Type B pancreatic cell (in vitro differentiated cells): ENCODE data around the gene PLEKHA1. TPM values are rescaled to one million over a fixed set of nuclear protein-coding genes. Genes with fewer than 3 reads are reported as not detected.

ENCODE experiments used
- DNase-seq: peaks from one replicate; pipeline ENCODE4 v3.0.0; 2021; ENCODE audit warnings: mixed read lengths; ENCODE audit not compliant: unreplicated experiment; ENCODE audit errors: extremely low spot score
- H3K27ac Mint-ChIP-seq: 2 replicates; pipeline ENCODE4 v1.8.0; 2021; ENCODE audit warnings: mild to moderate bottlenecking, mixed read lengths
- H3K27me3 Mint-ChIP-seq: 2 replicates; pipeline ENCODE4 v1.8.0; 2021; ENCODE audit warnings: mixed read lengths
- H3K36me3 Mint-ChIP-seq: 2 replicates; pipeline ENCODE4 v1.8.0; 2021; ENCODE audit warnings: mixed read lengths
- H3K4me1 Mint-ChIP-seq: one replicate; pipeline ENCODE4 v1.8.0; 2021; ENCODE audit warnings: mixed read lengths; ENCODE audit not compliant: unreplicated experiment
- H3K4me3 Mint-ChIP-seq: 2 replicates; pipeline ENCODE4 v1.8.0; 2021; ENCODE audit warnings: mild to moderate bottlenecking, mixed read lengths
- H3K9me3 Mint-ChIP-seq: 2 replicates; pipeline ENCODE4 v1.8.0; 2021; ENCODE audit warnings: mixed read lengths
- CTCF ChIP-seq: fragments of 200-600 bp; sonication (generic); conservative IDR thresholded peaks from 2 replicates; pipeline ENCODE4 v1.5.0; 2021; ENCODE audit warnings: antibody characterized with exemption, mild to moderate bottlenecking
- total RNA-seq: library from RNA; stranded (reverse); gene quantifications from 2 replicates; pipeline ENCODE4 v1.2.1, GENCODE V29; 2021; ENCODE audit warnings: low replicate concordance

PLEKHA1 gene
- total RNA-seq, 1 donor from 2014 or later, result 38.2 TPM

GRCh38 chr10:122354383-122354782 is 20.1 kb upstream of the PLEKHA1 start:
- no peak for TF ChIP-seq CTCF
- no peak overlapping the region for H3K27ac Mint-ChIP-seq
- no peak overlapping the region for H3K4me3 Mint-ChIP-seq
- H3K4me1 Mint-ChIP-seq, result peaks cover 9% of the 10 kb centered on the region
- no peaks in the 10 kb centered on the region for H3K36me3 Mint-ChIP-seq
- H3K9me3 Mint-ChIP-seq, result peaks cover 9% of the 10 kb centered on the region
- H3K27me3 Mint-ChIP-seq, result peaks cover 5% of the 10 kb centered on the region
- no peak for DNase-seq

GRCh38 chr10:122357685-122358084 is 16.8 kb upstream of the PLEKHA1 start:
- no peak for TF ChIP-seq CTCF
- Mint-ChIP-seq H3K36me3 (no peaks in the 10 kb centered on the region), H3K4me3 (no peak overlapping the region), H3K9me3 (peaks cover 9% of the 10 kb centered on the region), H3K27me3 (peaks cover 5% of the 10 kb centered on the region), H3K27ac (no peak overlapping the region), H3K4me1 (peaks cover 8% of the 10 kb centered on the region)
- DNase-seq, result peak; percentile 60

GRCh38 chr10:122359621-122360020 is 14.9 kb upstream of the PLEKHA1 start:
- H3K4me1 Mint-ChIP-seq, result peaks cover 8% of the 10 kb centered on the region
- no peak for TF ChIP-seq CTCF
- H3K27ac Mint-ChIP-seq, result no peak overlapping the region
- no peak overlapping the region for H3K4me3 Mint-ChIP-seq
- H3K27me3 Mint-ChIP-seq, result peaks cover 3% of the 10 kb centered on the region
- no peak for DNase-seq
- H3K9me3 Mint-ChIP-seq, result peaks cover 9% of the 10 kb centered on the region
- no peaks in the 10 kb centered on the region for H3K36me3 Mint-ChIP-seq

GRCh38 chr10:122361046-122361445 is 13.5 kb upstream of the PLEKHA1 start:
- no peaks in the 10 kb centered on the region for H3K36me3 Mint-ChIP-seq
- no peak for DNase-seq
- H3K27me3 Mint-ChIP-seq, result peaks cover 3% of the 10 kb centered on the region
- no peak overlapping the region for H3K4me3 Mint-ChIP-seq
- peaks cover 9% of the 10 kb centered on the region for H3K9me3 Mint-ChIP-seq
- no peak overlapping the region for H3K27ac Mint-ChIP-seq
- no peak for TF ChIP-seq CTCF
- peaks cover 8% of the 10 kb centered on the region for H3K4me1 Mint-ChIP-seq

- Mint-ChIP-seq H3K4me3 (no peak overlapping the region), H3K36me3 (no peaks in the 10 kb centered on the region), H3K27me3 (peaks cover 7% of the 10 kb centered on the region), H3K9me3 (peaks cover 9% of the 10 kb centered on the region), H3K27ac (no peak overlapping the region), H3K4me1 (peaks cover 8% of the 10 kb centered on the region)
- no peak for TF ChIP-seq CTCF
- DNase-seq, result no peak
Observed at GRCh38 chr10:122362031-122362592, 12.4 kb upstream of the PLEKHA1 start.

- Mint-ChIP-seq H3K27me3 (peaks cover 7% of the 10 kb centered on the region), H3K4me1 (peaks cover 8% of the 10 kb centered on the region), H3K36me3 (no peaks in the 10 kb centered on the region), H3K27ac (no peak overlapping the region), H3K9me3 (peaks cover 9% of the 10 kb centered on the region), H3K4me3 (no peak overlapping the region)
- DNase-seq, result no peak
- TF ChIP-seq CTCF, result no peak
Observed at GRCh38 chr10:122362621-122363020, 11.9 kb upstream of the PLEKHA1 start.
